ENCODE data around the gene CYBRD1.
"Not testable (repeated sequence)": the region's sequence is repeated elsewhere in the genome, so short reads cannot be mapped to it uniquely, and the experiment has no call there.

Gene CYBRD1

DNA sequence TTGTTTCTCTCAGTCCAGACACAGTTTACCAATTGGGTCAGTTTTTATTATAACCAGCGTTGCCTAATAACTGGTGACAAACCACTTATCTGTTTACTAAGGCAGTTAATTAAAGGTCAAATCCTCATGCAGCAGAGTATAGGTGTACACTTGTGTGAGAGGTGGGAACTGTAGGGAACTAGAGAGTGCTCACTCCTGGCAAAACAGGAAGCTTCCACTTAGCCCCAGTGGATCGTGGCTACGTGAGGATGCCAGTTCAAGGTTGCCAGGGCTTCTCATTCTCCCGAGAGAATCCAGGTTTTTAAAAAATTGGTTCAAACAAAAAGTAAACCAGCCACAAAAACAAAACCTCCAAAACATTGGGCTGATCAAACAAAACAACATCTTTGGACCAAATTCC, 8.1 kb downstream of the CYBRD1 start:
- TF ChIP-seq, protein P1, sequence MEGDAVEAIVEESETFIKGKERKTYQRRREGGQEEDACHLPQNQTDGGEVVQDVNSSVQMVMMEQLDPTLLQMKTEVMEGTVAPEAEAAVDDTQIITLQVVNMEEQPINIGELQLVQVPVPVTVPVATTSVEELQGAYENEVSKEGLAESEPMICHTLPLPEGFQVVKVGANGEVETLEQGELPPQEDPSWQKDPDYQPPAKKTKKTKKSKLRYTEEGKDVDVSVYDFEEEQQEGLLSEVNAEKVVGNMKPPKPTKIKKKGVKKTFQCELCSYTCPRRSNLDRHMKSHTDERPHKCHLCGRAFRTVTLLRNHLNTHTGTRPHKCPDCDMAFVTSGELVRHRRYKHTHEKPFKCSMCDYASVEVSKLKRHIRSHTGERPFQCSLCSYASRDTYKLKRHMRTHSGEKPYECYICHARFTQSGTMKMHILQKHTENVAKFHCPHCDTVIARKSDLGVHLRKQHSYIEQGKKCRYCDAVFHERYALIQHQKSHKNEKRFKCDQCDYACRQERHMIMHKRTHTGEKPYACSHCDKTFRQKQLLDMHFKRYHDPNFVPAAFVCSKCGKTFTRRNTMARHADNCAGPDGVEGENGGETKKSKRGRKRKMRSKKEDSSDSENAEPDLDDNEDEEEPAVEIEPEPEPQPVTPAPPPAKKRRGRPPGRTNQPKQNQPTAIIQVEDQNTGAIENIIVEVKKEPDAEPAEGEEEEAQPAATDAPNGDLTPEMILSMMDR (IDR thresholded peaks at IDR 0.05; ENCODE audit: extremely low read depth, missing control alignments), result no peak
- no peak for DNase-seq (ENCODE audit: low spot score)

DNA sequence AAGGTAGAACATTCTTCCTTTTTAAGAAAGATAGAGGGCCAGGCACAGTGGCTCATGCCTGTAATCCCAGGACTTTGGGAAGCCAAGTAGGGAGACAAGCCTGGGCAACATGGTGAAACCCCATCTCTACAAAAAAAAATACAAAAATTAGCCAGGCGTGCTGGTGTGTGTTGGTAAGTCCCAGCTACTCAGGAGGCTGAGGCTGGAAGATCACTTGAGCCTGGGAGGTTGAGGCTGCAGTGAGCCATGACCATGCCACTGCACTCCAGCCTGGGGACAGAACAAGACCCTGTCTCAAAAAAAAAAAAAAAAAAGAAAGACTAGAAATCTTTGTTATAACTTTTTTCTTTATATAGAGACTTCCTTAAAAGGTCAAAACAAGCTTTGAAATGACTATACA, 8.6 kb downstream of the CYBRD1 start:
- not testable (repeated sequence) for DNase-seq (ENCODE audit: low spot score)

DNA sequence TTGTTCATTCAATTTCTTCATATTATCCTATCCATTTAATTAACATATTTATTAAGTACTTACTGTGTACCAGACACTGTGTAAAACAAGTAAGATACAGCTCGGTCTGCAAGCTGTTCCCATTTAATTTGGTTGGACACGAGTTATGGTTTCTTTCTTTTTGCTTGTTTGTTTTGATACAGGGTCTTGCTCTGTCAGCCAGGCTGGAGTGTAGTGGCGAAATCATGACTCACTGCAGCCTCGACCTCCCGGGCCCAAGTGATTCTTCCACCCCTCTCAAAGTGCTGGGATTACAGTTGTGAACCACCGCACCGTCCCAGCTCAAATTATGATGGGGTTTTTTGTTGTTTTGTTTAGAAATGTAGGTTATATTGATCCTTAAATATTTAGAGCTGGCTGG, 9.0 kb downstream of the CYBRD1 start:
- no peak for DNase-seq (ENCODE audit: low spot score)
- TF ChIP-seq, protein P1 (IDR thresholded peaks at IDR 0.05; ENCODE audit: extremely low read depth, missing control alignments), result no peak

DNA sequence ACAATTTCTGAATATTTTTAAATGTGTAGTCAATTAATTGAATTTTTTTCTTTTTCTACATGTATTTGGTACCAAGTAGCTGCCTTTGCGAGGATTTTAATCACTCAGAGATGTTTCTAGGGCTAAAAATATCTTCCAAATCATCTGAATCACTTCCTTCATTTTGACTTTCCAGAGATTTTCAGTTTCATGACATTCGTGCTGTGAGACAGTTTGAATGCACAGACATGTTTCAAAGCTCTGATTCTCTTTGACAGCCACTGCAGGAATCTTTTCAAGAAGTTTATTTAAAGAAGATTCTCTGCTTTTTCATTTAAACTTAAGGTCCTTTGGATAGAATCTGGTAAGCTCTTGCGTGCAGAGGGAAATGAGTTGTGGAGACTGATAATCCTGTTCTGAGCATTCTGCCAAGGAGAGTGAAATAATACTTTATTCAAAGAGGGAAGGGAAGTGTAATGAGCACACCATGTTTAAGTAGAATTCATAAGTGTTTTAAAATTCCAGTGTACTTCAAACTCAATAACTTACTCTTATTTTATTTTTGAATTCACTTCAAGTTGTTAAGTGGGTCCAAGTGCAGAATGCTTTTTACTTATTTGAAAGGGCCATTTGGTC, 9.7 kb downstream of the CYBRD1 start:
- DNase-seq (ENCODE audit: low spot score), result no peak

DNA sequence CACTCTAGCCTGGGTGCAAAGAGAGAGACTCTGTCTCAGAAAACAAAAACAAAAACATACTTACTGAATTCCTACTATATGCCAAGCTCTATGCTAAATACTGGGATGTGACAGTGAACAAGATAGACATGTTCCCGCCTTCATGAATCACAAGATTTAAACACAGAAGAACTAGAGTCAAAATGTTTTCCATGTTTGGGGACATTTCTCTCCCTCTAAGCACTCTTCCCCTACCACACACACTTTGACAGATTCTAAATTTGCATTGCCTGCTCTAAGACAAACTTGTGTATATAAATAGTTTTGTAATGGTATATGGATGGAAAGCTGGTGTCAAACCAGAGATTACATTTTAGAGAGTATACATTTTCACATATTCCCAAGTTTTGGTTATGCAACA, 11.1 kb downstream of the CYBRD1 start:
- TF ChIP-seq, protein P1 (IDR thresholded peaks at IDR 0.05; ENCODE audit: extremely low read depth, missing control alignments), result no peak
- DNase-seq (ENCODE audit: low spot score), result no peak

More for the DNA sequence above, 9.7 kb downstream of the CYBRD1 start:
- TF ChIP-seq, protein P1 (IDR thresholded peaks at IDR 0.05; ENCODE audit: extremely low read depth, missing control alignments), result no peak

DNA sequence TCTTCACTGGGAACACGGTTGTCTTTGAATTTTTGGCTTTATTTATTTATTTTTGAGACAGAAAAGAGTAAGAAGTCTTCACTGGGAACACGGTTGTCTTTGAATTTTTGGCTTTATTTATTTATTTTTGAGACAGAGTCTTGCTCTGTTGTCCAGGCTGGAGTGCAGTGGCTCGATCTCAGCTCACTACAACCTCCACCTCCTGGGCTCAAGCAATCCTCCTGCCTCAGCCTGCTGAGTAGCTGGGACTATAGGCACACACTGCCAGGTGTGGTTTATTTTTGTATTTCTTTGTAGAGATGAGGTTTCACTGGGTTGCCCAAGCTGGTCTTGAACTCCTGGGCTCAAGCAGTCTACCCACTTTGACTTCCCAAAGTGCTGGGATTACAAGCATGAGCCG, 13.3 kb downstream of the CYBRD1 start:
- not testable (repeated sequence) for DNase-seq (ENCODE audit: low spot score)

DNA sequence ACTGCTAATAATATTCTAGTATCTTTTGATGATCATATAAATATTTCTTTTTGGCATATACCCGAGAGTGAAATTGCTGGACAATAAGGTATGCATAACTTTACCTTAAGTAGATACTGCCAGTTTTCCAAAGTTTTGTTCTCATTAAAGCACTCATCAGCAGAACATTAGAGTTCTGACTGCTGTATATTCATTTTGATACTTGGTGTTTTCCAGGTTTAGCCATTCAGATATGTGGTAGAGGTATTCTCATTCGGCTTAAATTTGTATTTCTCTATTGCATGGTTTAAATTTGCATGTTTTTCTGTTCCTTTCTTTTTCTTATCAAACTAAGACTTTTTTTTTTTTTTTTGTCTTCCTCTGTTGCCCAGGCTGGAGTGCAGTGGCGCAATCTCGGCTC, 18.2 kb downstream of the CYBRD1 start:
- DNase-seq (ENCODE audit: low spot score), result no peak
- TF ChIP-seq, protein P1 (IDR thresholded peaks at IDR 0.05; ENCODE audit: extremely low read depth, missing control alignments), result no peak

DNA sequence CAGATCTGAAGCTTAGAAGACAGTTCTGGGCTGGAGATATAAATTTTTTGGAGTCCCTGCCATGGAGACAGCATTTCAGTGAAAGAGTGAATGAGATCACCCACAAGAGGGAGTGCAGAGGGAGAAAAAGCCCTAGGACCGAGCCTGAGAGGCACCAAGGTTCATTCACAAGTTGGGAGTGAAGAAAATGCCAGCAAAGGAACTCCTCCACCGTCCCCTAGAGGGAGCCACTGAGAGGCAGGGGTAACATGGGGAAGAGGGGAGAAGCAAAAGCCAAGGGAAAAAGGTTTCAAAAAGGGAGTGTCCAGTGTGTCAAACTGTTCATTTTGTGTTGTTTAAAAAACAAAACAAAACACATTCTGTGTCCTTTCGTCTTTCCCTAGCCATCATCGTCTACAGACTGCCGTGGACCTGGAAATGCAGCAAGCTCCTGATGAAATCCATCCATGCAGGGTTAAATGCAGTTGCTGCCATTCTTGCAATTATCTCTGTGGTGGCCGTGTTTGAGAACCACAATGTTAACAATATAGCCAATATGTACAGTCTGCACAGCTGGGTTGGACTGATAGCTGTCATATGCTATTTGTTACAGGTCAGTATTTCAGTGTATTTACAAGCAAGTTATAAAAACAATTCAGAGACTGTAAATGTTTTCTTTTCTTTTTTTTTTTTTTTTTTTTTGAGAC, 19.1 kb downstream of the CYBRD1 start:
- TF ChIP-seq, protein P1 (IDR thresholded peaks at IDR 0.05; ENCODE audit: extremely low read depth, missing control alignments), result peak; percentile 26
- no peak for DNase-seq (ENCODE audit: low spot score)
